NCI-H2107 (cell line): ENCODE results near the gene DSCAM.

Source experiments
- DNase-seq: peaks from one replicate; lab custom pipeline; 2025; lab: John Stamatoyannopoulos, UW

DSCAM gene

GRCh38 chr21:40837456-40837855, 9.5 kb downstream of the DSCAM start:
- no peak for DNase-seq

GRCh38 chr21:40835184-40835694, 11.7 kb downstream of the DSCAM start:
- no peak for DNase-seq

GRCh38 chr21:40833184-40833583, 13.8 kb downstream of the DSCAM start:
- DNase-seq = no peak

GRCh38 chr21:40832316-40832715, 14.6 kb downstream of the DSCAM start:
- DNase-seq = no peak

- DNase-seq = no peak
These were observed 16.1 kb downstream of the DSCAM start for GRCh38 chr21:40830836-40831235.

GRCh38 chr21:40829791-40830190, 17.2 kb downstream of the DSCAM start:
- no peak for DNase-seq

GRCh38 chr21:40829308-40829707, 17.6 kb downstream of the DSCAM start:
- DNase-seq = no peak

GRCh38 chr21:40827509-40827908, 19.4 kb downstream of the DSCAM start:
- DNase-seq = no peak

GRCh38 chr21:40819071-40819900, 27.7 kb downstream of the DSCAM start:
- no peak for DNase-seq

GRCh38 chr21:40813918-40814317, 33.0 kb downstream of the DSCAM start:
- no peak for DNase-seq

- no peak for DNase-seq
These were observed 37.2 kb downstream of the DSCAM start for GRCh38 chr21:40809673-40810197.

- no peak for DNase-seq
These were observed 43.9 kb downstream of the DSCAM start for GRCh38 chr21:40803101-40803500.

GRCh38 chr21:40800126-40800525, 46.8 kb downstream of the DSCAM start:
- DNase-seq = no peak

GRCh38 chr21:40797891-40798290, 49.1 kb downstream of the DSCAM start:
- DNase-seq = no peak

- no peak for DNase-seq
These were observed 49.5 kb downstream of the DSCAM start for GRCh38 chr21:40797410-40797809.

- DNase-seq = no peak
These were observed 50.5 kb downstream of the DSCAM start for GRCh38 chr21:40796464-40796863.

GRCh38 chr21:40795313-40795712, 51.6 kb downstream of the DSCAM start:
- no peak for DNase-seq

- no peak for DNase-seq
These were observed 54.1 kb downstream of the DSCAM start for GRCh38 chr21:40792691-40793456.

- DNase-seq = no peak
These were observed 58.3 kb downstream of the DSCAM start for GRCh38 chr21:40788635-40789034.

- DNase-seq = no peak
These were observed 63.6 kb downstream of the DSCAM start for GRCh38 chr21:40783404-40783803.

GRCh38 chr21:40770435-40771055, 76.4 kb downstream of the DSCAM start:
- no peak for DNase-seq

GRCh38 chr21:40769231-40769630, 77.7 kb downstream of the DSCAM start:
- DNase-seq = no peak
